IMR-90 (cell line): ENCODE data around the gene ZNF581. TPM values are rescaled to one million over a fixed set of nuclear protein-coding genes. Genes with fewer than 3 reads are reported as not detected.

Experiments
- ATAC-seq: fragments of 200-7000 bp; cut with Tn5 transposase; 2 replicates; pipeline ENCODE4 v1.9.1; 2020; ENCODE audit warnings: low read depth, mild to moderate bottlenecking, moderate library complexity
- BruUV-seq: library from RNA; stranded (reverse); fragments of 400-500 nt; replicated peaks from 2 replicates; lab custom pipeline; 2021; lab: Mats Ljungman, UMichigan
- CTCF ChIA-PET: fragments of 300-600 bp; formaldehyde crosslinking; extraction: SDS; loops from one replicate; lab custom pipeline; 2021; ENCODE audit warnings: antibody characterized with exemption; lab: Yijun Ruan, JAX
- POLR2A ChIA-PET: fragments of 300-600 bp; sonication (Branson Sonifier 250); formaldehyde crosslinking; loops from one replicate; lab custom pipeline; 2022; ENCODE audit warnings: antibody characterized with exemption; ENCODE audit not compliant: unreplicated experiment; lab: Charles Lee
- DNase-seq: peaks from one replicate; pipeline ENCODE4 v3.0.0; 2013
- H2AFZ ChIP-seq: replicated peaks from 2 replicates; pipeline ENCODE3; 2013; ENCODE audit warnings: low read length, mild to moderate bottlenecking; ENCODE audit not compliant: poor library complexity
- H2AK5ac ChIP-seq: 2 replicates; pipeline ENCODE4 v1.6.1; 2013; ENCODE audit warnings: low read depth, low read length, inconsistent platforms
- H2AK9ac ChIP-seq: replicated peaks from 2 replicates; pipeline ENCODE3; 2013; ENCODE audit warnings: mild to moderate bottlenecking, low read depth, low read length, moderate library complexity; ENCODE audit not compliant: poor library complexity
- H2BK120ac ChIP-seq: 2 replicates; pipeline ENCODE4 v1.6.1; 2013; ENCODE audit warnings: low read depth, low read length, inconsistent platforms
- H2BK15ac ChIP-seq: 3 replicates; pipeline ENCODE4 v1.6.1; 2013; ENCODE audit warnings: low read depth, low read length, inconsistent platforms
- H2BK20ac ChIP-seq: 2 replicates; pipeline ENCODE4 v1.6.1; 2013; ENCODE audit warnings: low read depth, mild to moderate bottlenecking, inconsistent platforms, low read length, moderate library complexity
- H2BK5ac ChIP-seq: 2 replicates; pipeline ENCODE4 v1.6.1; 2013; ENCODE audit warnings: mild to moderate bottlenecking, low read depth, low read length, inconsistent platforms; ENCODE audit not compliant: poor library complexity, severe bottlenecking
- H3K14ac ChIP-seq: replicated peaks from 2 replicates; pipeline ENCODE4 v1.6.1; 2013; ENCODE audit warnings: low read depth, low read length, inconsistent platforms
- H3K18ac ChIP-seq: 2 replicates; pipeline ENCODE4 v1.6.1; 2013; ENCODE audit warnings: low read depth, low read length, control low read depth
- H3K23ac ChIP-seq: 2 replicates; pipeline ENCODE4 v1.6.1; 2013; ENCODE audit warnings: low read depth, low read length, inconsistent platforms
- H3K27ac ChIP-seq: 2 replicates; pipeline ENCODE4 v1.5.1; 2013; ENCODE audit warnings: mild to moderate bottlenecking, control low read depth, low read length; ENCODE audit not compliant: insufficient read depth
- H3K27me3 ChIP-seq: 2 replicates; pipeline ENCODE4 v1.6.1; 2013; ENCODE audit warnings: low read length; ENCODE audit not compliant: control insufficient read depth, insufficient read depth
- H3K36me3 ChIP-seq: 2 replicates; pipeline ENCODE4 v1.6.1; 2013; ENCODE audit warnings: low read length, mixed read lengths; ENCODE audit not compliant: control insufficient read depth, insufficient read depth
- H3K4ac ChIP-seq: 2 replicates; pipeline ENCODE4 v1.6.1; 2013; ENCODE audit warnings: low read depth, low read length, inconsistent platforms
- H3K4me1 ChIP-seq: 2 replicates; pipeline ENCODE4 v1.6.1; 2013; ENCODE audit warnings: low read length, mixed read lengths; ENCODE audit not compliant: control insufficient read depth, insufficient read depth
- H3K4me2 ChIP-seq: 2 replicates; pipeline ENCODE4 v1.6.1; 2013; ENCODE audit warnings: low read depth, mild to moderate bottlenecking, control low read depth, low read length, moderate library complexity
- H3K4me3 ChIP-seq: 2 replicates; pipeline ENCODE4 v1.5.1; 2013; ENCODE audit warnings: low read depth, mild to moderate bottlenecking, control low read depth, low read length, moderate library complexity; ENCODE audit not compliant: insufficient read depth
- H3K56ac ChIP-seq: 2 replicates; pipeline ENCODE4 v1.6.1; 2013; ENCODE audit warnings: low read length, inconsistent platforms; ENCODE audit not compliant: insufficient read depth; ENCODE audit errors: extremely low read depth
- H3K79me1 ChIP-seq, 2 experiments: 2 replicates each; pipeline ENCODE4 v1.6.1; 2013; ENCODE audit warnings: low read length in 2 of 2, inconsistent platforms in 1 of 2, low read depth in 1 of 2
- H3K9ac ChIP-seq: 2 replicates; pipeline ENCODE4 v1.6.1; 2013; ENCODE audit warnings: low read depth, low read length, control low read depth
- H3K9me1 ChIP-seq: 2 replicates; pipeline ENCODE4 v1.6.1; 2013; ENCODE audit warnings: low read length, inconsistent platforms; ENCODE audit not compliant: insufficient read depth
- H3K9me3 ChIP-seq: 2 replicates; pipeline ENCODE4 v1.6.1; 2013; ENCODE audit warnings: low read length; ENCODE audit not compliant: control insufficient read depth, insufficient read depth
- H4K20me1 ChIP-seq: 2 replicates; pipeline ENCODE4 v1.6.1; 2013; ENCODE audit warnings: low read length, inconsistent platforms; ENCODE audit not compliant: insufficient read depth
- H4K5ac ChIP-seq: 2 replicates; pipeline ENCODE4 v1.6.1; 2013; ENCODE audit warnings: mild to moderate bottlenecking, low read depth, low read length, control low read depth
- H4K8ac ChIP-seq, 2 experiments: 2 replicates each; pipeline ENCODE4 v1.6.1; 2013; ENCODE audit warnings: low read depth in 2 of 2, low read length in 2 of 2, control low read depth in 1 of 2, inconsistent platforms in 1 of 2
- H4K91ac ChIP-seq: 2 replicates; pipeline ENCODE4 v1.6.1; 2013; ENCODE audit warnings: low read depth, low read length, inconsistent platforms; ENCODE audit not compliant: insufficient read depth
- BHLHE40 ChIP-seq: fragments of 150-350 bp; IDR thresholded peaks from 2 replicates; pipeline ENCODE4 v1.6.1; 2016; ENCODE audit warnings: mild to moderate bottlenecking, low read depth, low read length
- CEBPB ChIP-seq: IDR thresholded peaks from 2 replicates; pipeline ENCODE4 v1.6.1; 2012; ENCODE audit warnings: low read depth, low read length, improper control_type of control experiment
- CHD1 ChIP-seq: IDR thresholded peaks from 2 replicates; pipeline ENCODE4 v1.6.1; 2012; ENCODE audit warnings: low read depth, low read length, improper control_type of control experiment
- FOS ChIP-seq: fragments of 150-350 bp; IDR thresholded peaks from 2 replicates; pipeline ENCODE4 v1.6.1; 2016; ENCODE audit warnings: low read depth, low read length
- MAZ ChIP-seq: IDR thresholded peaks from 2 replicates; pipeline ENCODE4 v1.6.1; 2012; ENCODE audit warnings: low read depth, mild to moderate bottlenecking, low read length, improper control_type of control experiment, moderate library complexity, borderline replicate concordance
- MXI1 ChIP-seq: IDR thresholded peaks from 2 replicates; pipeline ENCODE4 v1.6.1; 2012; ENCODE audit warnings: low read depth, mild to moderate bottlenecking, low read length, moderate library complexity, borderline replicate concordance
- POLR2A ChIP-seq: IDR thresholded peaks from 2 replicates; pipeline ENCODE4 v1.6.1; 2012; ENCODE audit warnings: mild to moderate bottlenecking, low read depth, low read length
- RAD21 ChIP-seq: IDR thresholded peaks from 2 replicates; pipeline ENCODE4 v1.6.1; 2012; ENCODE audit warnings: low read length, improper control_type of control experiment
- RCOR1 ChIP-seq: IDR thresholded peaks from 2 replicates; pipeline ENCODE4 v1.6.1; 2012; ENCODE audit warnings: mild to moderate bottlenecking, low read length, improper control_type of control experiment; ENCODE audit not compliant: insufficient replicate concordance
- RFX5 ChIP-seq: IDR thresholded peaks from 2 replicates; pipeline ENCODE4 v1.8.0; 2012; ENCODE audit warnings: low read depth, mild to moderate bottlenecking, low read length, moderate library complexity
- SMC3 ChIP-seq: fragments of 150-350 bp; IDR thresholded peaks from 2 replicates; pipeline ENCODE4 v1.6.1; 2016; ENCODE audit warnings: low read depth, mild to moderate bottlenecking, antibody characterized with exemption, low read length, moderate library complexity
- USF2 ChIP-seq: fragments of 150-350 bp; IDR thresholded peaks from 2 replicates; pipeline ENCODE4 v1.6.1; 2017; ENCODE audit warnings: mild to moderate bottlenecking, antibody characterized with exemption, low read length, low read depth
- WGBS, 2 experiments: methylation state at CpG; one replicate each; pipeline versions ENCODE4 v1.1.5 to v1.1.7; 2013; ENCODE audit warnings: missing lambda C conversion rate in 2 of 2; ENCODE audit not compliant: insufficient read length in 1 of 2; ENCODE audit errors: extremely low coverage in 2 of 2; 5-methylcytosine and 5-hydroxymethylcytosine counted together
- dilution Hi-C: fragments of 300-500 bp; cut with HindIII; formaldehyde crosslinking; loops from one replicate; pipeline ENCODE4 v1.14.3; 2018; ENCODE audit warnings: low sequenced_read_pairs; ENCODE audit not compliant: unreplicated experiment
- in situ Hi-C: fragments of 300-500 bp; cut with MboI; formaldehyde crosslinking; loops from 3 replicates; pipeline ENCODE4 v1.14.3; 2019; ENCODE audit warnings: low sequenced_read_pairs, inconsistent platforms, mixed read lengths
- intact Hi-C: fragments of 100-400 bp; cut with micrococcal nuclease; formaldehyde crosslinking; loops from 2 replicates; pipeline ENCODE4 v1.10.0; 2022
- polyA plus RNA-seq, 3 experiments: library from polyadenylated mRNA; depleted of rRNA; stranded (reverse); fragments of >200 nt; gene quantifications; 2 replicates each; pipeline ENCODE4 v1.2.3, GENCODE V29; 2012; ENCODE audit warnings: low replicate concordance in 1 of 3
- total RNA-seq: library from RNA; depleted of rRNA; stranded (reverse); fragments of >200 nt; gene quantifications from 2 replicates; pipeline ENCODE4 v1.2.3, GENCODE V29; 2012

The ZNF581 gene
- total and polyA plus RNA-seq, 2 of the 4 experiments (the other 2 are of a cell fraction), result 9.7 to 21.9 TPM

- no peak for TF ChIP-seq RFX5
- TF ChIP-seq POLR2A, result no peak
- TF ChIP-seq FOS, result no peak
- TF ChIP-seq CEBPB, result no peak
These were observed 7.3 kb downstream of the ZNF581 start (continued) for GRCh38 chr19:55650602-55651230.

GRCh38 chr19:55651236-55651635, 7.8 kb downstream of the ZNF581 start:
- no peak for ATAC-seq
- no peak overlapping the region for H2AK9ac ChIP-seq
- H2AK5ac ChIP-seq, result no peak overlapping the region
- ChIA-PET CTCF (no interaction called here), POLR2A (no interaction called here)
- H3K4me1 ChIP-seq, result peaks cover 5% of the 10 kb centered on the region
- H3K36me3 ChIP-seq, result peaks cover 8% of the 10 kb centered on the region
- no peak overlapping the region for H2AFZ ChIP-seq
- in situ Hi-C loops, result loop anchor here (25.0 kb wide), 2 partner anchors 1189 to 1514 kb away; partner anchors contain the start of genes CDC42EP5, CNOT3 and LENG9
- H3K9ac ChIP-seq, result no peak overlapping the region
- H4K8ac ChIP-seq, result no peak overlapping the region
- no peak overlapping the region for H3K4me3 ChIP-seq
- H2BK20ac ChIP-seq, result no peak overlapping the region
- no peak overlapping the region for H2BK15ac ChIP-seq
- no peak overlapping the region for H3K4me2 ChIP-seq
- H3K4ac ChIP-seq, result no peak overlapping the region
- dilution Hi-C loops, result no loop called here
- H4K91ac ChIP-seq, result no peak overlapping the region
- H3K14ac ChIP-seq, result no peak overlapping the region
- TF ChIP-seq MXI1 (no peak), USF2 (no peak), FOS (no peak), POLR2A (no peak), SMC3 (no peak), MAZ (no peak), RFX5 (no peak), CEBPB (no peak), CHD1 (no peak), RAD21 (no peak), RCOR1 (no peak), BHLHE40 (no peak)
- DNase-seq, result no peak
- H3K27ac ChIP-seq, result no peak overlapping the region
- H4K20me1 ChIP-seq, result peaks cover 17% of the 10 kb centered on the region
- intact Hi-C loops, result no loop called here
- H3K56ac ChIP-seq, result no peak overlapping the region
- no peak overlapping the region for H3K23ac ChIP-seq
- no peak overlapping the region for H3K18ac ChIP-seq
- H2BK5ac ChIP-seq, result no peak overlapping the region
- no peaks in the 10 kb centered on the region for H3K27me3 ChIP-seq
- H3K79me1 ChIP-seq, result peaks cover 14 to 24% of the 10 kb centered on the region in 2 experiments; a peak in 3 of 4 replicates
- BruUV-seq, result no TSS peak
- no peaks in the 10 kb centered on the region for H3K9me1 ChIP-seq
- no peaks in the 10 kb centered on the region for H3K9me3 ChIP-seq
- H2BK120ac ChIP-seq, result no peak overlapping the region
- no peak overlapping the region for H4K5ac ChIP-seq
- WGBS, 2 experiments, result 94% methylated on average over 2 of the region's 18 CpGs; no CpG with 5 or more reads in 1 of the 2 experiments
